Measurements from ENCODE around the gene SLC36A4.
A peak's percentile ranks its signal among the peaks of the same experiment; 100 is the strongest.

The SLC36A4 gene

DNA sequence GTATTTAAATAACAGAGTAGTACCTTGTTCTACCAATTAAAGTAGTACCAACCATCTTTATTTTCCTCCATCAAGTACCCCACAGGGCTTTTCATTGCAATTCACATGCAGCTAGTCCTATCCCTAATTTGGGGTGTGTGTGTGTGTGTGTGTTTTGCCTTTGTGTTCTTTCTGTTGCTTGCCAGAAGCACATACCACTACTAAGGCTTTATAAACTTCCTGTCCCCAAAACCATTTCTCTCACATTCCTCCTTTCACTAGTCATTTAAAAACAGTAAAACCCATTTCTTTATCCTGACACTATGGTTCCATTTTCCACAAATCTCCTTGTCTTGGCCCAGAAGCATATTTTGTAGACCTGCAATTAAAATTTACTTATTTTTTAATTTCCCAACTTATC is 54.6 kb downstream of the SLC36A4 start:
- in situ Hi-C loops (cut with HindIII; ENCODE audit: low sequenced_read_pairs): no loop called here
- DNase-seq (ENCODE audit: low read depth, low spot score): peak; percentile 48
- TF ChIP-seq, protein P1, sequence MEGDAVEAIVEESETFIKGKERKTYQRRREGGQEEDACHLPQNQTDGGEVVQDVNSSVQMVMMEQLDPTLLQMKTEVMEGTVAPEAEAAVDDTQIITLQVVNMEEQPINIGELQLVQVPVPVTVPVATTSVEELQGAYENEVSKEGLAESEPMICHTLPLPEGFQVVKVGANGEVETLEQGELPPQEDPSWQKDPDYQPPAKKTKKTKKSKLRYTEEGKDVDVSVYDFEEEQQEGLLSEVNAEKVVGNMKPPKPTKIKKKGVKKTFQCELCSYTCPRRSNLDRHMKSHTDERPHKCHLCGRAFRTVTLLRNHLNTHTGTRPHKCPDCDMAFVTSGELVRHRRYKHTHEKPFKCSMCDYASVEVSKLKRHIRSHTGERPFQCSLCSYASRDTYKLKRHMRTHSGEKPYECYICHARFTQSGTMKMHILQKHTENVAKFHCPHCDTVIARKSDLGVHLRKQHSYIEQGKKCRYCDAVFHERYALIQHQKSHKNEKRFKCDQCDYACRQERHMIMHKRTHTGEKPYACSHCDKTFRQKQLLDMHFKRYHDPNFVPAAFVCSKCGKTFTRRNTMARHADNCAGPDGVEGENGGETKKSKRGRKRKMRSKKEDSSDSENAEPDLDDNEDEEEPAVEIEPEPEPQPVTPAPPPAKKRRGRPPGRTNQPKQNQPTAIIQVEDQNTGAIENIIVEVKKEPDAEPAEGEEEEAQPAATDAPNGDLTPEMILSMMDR (IDR thresholded peaks at IDR 0.05; ENCODE audit: low read depth, low read length): no peak
- no peak overlapping the region for H3K4me3 ChIP-seq (ENCODE audit: low read depth, low read length)

DNA sequence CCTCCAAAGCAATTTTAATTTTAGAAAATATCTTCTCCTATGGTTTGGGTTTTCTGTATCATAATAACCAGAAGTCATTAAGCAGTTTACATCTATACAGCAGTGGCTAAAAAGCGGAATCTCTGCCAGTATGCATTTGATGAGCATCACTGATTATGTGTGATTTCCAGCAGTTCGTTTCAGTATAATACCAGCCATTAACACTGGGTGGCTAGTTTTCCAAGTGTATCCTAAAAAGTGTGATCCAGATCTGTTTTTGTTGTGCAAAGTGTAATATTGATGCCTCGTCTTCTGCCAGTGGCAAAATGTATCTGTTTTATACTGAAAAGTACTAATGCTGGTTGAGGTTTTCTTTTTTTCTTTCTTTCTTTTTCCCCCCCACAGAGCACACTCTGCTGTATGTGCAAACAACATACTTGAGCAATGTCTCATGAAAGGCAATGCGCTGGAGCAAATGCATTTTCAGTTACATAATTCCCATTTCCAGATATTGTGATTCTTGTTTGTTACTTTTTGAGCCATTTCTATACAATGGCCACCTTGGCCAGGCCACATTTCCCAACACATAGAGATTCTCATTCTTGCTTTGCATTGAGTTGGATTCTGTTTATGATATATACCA is 64.2 kb downstream of the SLC36A4 start:
- TF ChIP-seq, protein P1 (IDR thresholded peaks at IDR 0.05; ENCODE audit: low read depth, low read length): no peak
- in situ Hi-C loops (cut with HindIII; ENCODE audit: low sequenced_read_pairs): no loop called here
- no peak overlapping the region for H3K4me3 ChIP-seq (ENCODE audit: low read depth, low read length)
- peak; percentile 69 for DNase-seq (ENCODE audit: low read depth, low spot score)

DNA sequence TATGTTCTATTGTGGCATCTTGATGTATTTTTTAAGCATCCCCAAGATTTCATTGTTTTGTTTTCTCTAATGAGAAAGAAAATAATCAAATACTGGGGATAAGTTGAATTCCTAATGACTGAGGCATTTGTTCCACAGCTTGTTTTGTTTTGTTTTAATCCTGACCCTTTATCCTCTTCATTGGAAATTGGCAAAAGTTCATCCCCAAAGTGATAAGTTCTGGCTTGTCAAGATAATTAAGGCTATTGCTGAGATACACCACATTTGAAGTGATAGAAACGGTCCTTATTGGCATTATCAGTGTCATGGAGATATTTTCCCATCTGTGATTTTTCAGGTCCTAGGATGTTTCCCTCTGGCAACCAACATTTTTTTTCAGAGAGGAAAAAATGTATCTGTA is 65.0 kb downstream of the SLC36A4 start:
- no peak overlapping the region for H3K4me3 ChIP-seq (ENCODE audit: low read depth, low read length)
- TF ChIP-seq, protein P1 (IDR thresholded peaks at IDR 0.05; ENCODE audit: low read depth, low read length): no peak
- in situ Hi-C loops (cut with HindIII; ENCODE audit: low sequenced_read_pairs): no loop called here
- peak; percentile 3 for DNase-seq (ENCODE audit: low read depth, low spot score)

DNA sequence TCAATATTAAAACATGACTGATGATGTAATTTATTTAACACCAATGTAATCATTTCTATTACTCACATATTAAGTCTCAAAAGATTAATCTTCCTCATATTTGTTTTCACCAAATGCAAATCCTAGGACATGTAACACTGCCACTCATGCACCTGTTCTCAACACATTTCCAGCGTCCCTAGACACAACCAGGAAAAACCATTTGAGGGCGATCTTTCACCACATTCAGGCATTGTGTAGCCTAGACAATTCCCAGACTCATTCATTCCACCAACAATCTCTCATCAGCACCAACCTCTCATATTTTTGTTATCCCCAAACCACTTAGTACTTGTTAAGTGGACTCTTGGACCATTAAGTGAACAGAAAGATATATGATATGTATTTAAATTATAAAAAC is 66.1 kb downstream of the SLC36A4 start:
- DNase-seq (ENCODE audit: low read depth, low spot score): no peak
- TF ChIP-seq, protein P1 (IDR thresholded peaks at IDR 0.05; ENCODE audit: low read depth, low read length): no peak
- no peak overlapping the region for H3K4me3 ChIP-seq (ENCODE audit: low read depth, low read length)
- in situ Hi-C loops (cut with HindIII; ENCODE audit: low sequenced_read_pairs): no loop called here

DNA sequence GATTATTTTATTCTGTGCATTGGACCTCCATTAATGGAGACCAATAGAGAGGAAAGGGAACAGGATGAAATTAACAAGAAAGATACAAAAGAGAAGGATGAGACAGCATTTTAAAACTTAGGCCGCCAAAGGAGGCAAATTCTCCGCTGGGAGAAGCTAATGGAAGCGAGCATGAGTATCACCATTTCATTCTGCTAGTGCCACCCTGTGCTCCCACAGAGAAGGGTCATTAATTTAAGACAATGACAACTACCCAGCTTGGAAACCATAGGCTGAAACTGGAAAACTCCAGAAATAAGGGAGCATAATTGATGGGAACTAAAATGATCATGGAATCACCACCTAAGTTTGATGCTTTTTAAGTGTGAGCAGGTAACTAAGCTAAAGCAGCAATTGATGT is 69.2 kb downstream of the SLC36A4 start:
- TF ChIP-seq, protein P1 (IDR thresholded peaks at IDR 0.05; ENCODE audit: low read depth, low read length): no peak
- in situ Hi-C loops (cut with HindIII; ENCODE audit: low sequenced_read_pairs): no loop called here
- no peak overlapping the region for H3K4me3 ChIP-seq (ENCODE audit: low read depth, low read length)
- no peak for DNase-seq (ENCODE audit: low read depth, low spot score)

DNA sequence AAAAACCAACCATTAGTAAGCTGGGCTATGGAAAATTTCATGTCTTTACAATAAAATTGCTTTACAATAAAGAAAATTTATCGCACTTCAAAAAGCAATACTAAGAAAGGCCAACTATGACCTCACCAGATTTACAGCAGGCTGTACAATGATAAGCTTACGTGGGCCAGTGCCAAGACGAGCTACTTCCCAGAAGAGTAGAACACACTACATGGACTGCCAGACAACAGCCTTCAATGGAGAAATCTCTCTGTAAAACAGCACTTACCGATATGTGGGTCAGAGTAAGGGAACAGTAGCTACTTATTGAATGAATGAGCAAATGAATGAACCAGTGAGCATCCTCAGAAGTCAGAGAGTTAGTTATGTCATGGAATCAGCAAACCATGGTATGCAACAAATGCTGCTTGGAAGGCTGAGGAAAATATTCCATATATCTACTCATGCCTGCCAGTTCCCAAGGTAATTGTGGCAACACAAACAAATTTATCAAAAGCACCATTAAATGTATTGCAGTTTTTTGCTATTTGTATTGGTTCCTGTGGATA is 74.4 kb downstream of the SLC36A4 start:
- in situ Hi-C loops (cut with HindIII; ENCODE audit: low sequenced_read_pairs): no loop called here
- no peak overlapping the region for H3K4me3 ChIP-seq (ENCODE audit: low read depth, low read length)
- peak; percentile 34 for DNase-seq (ENCODE audit: low read depth, low spot score)
- TF ChIP-seq, protein P1 (IDR thresholded peaks at IDR 0.05; ENCODE audit: low read depth, low read length): no peak
